MV-4-11 (cell line): ENCODE results near the gene ADARB2.
"Not testable (repeated sequence)": the region's sequence is repeated elsewhere in the genome, so short reads cannot be mapped to it uniquely, and the experiment has no call there.

Source experiments
- DNase-seq: peaks from one replicate; lab custom pipeline; 2025; lab: John Stamatoyannopoulos, UW

The ADARB2 gene

GRCh38 chr10:1642600-1643160 is 94.6 kb downstream of the ADARB2 start:
- no peak for DNase-seq

DNA sequence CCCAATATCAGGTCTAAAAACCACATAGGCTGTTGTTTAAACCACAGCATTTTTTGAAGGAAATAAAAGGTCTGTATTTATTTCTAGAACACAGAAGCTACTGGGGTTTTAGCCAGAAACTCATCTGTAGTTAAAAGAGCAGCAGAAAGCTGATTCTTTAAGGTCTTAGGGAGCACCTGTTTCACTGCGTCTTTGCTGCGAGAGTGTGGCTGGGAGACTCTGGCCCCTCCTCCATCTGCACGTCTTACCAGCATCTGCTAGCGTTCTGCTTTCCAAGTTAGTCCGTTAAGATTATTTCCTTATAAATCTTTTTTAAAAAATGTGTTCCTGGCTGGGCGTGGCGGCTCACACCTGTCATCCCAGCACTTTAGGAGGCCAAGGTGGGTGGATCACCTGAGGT is 95.9 kb downstream of the ADARB2 start:
- DNase-seq: no peak

DNA sequence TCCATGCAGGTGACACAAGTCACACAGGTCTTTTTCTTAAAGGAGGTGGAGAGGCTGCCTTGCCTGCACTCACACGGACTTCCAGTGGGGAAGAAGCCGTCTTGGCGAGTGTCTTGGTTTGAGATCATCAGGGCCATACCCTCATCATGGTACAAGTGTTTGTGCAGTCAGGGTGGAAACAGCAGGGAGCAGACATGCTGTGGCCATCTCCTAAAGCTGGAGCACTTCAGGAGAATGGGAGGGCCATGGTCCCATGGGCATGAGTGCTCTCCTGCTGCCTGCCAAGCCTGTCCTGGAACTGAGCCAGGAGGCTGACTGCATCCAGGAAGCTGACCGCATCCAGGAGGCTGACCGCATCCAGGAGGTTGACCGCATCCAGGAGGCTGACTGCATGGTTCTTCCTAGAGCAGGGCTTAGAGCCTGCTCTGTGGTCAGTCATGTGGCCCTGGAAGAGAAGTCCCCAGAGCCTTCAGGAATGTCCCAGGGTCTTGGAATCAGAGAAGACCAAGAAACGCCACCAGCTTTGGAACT is 98.4 kb downstream of the ADARB2 start:
- DNase-seq: no peak

- DNase-seq: no peak
Observed at GRCh38 chr10:1635340-1635739, 102.0 kb downstream of the ADARB2 start.

- DNase-seq: no peak
Observed at GRCh38 chr10:1634239-1634638, 103.1 kb downstream of the ADARB2 start.

DNA sequence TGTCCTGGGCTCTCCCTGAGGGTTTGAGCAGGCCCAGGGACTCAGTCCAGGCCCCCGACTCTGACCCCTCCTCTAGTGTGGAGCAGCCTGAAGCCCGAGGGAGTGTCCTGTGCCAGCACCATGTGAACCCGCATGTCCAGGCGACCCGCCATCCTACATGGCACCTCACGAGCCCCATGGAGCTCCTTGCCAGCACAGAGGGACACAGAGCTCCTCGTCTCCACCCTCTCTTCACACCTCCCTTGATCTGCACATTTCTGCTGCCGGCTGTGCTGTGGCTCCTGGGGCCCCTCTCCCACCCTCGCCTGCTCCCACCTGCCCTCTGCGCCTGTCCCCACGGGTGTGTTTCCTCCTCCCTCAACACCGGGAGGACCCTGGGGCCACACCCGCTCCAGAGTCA is 103.5 kb downstream of the ADARB2 start:
- DNase-seq: no peak

- DNase-seq: no peak
Observed at GRCh38 chr10:1632596-1632995, 104.7 kb downstream of the ADARB2 start.

DNA sequence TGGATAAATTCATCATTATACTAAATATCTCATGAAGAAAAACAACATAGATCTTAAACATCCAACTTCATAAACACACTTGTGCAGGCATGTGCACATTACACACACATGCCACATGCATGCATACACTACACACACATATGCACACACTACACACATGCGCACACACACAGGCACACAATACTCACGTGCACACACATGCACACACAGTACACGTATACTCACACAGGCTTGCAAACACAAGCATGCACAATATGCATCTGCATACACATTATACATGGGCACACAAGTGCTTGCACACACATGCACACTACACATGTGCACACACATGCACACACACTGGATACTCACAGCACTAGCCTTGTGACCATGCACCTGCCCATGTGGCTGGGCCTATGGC is 105.2 kb downstream of the ADARB2 start:
- no peak for DNase-seq

- no peak for DNase-seq
Observed at GRCh38 chr10:1631282-1631681, 106.0 kb downstream of the ADARB2 start.

GRCh38 chr10:1630304-1630703 is 107.0 kb downstream of the ADARB2 start:
- no peak for DNase-seq

DNA sequence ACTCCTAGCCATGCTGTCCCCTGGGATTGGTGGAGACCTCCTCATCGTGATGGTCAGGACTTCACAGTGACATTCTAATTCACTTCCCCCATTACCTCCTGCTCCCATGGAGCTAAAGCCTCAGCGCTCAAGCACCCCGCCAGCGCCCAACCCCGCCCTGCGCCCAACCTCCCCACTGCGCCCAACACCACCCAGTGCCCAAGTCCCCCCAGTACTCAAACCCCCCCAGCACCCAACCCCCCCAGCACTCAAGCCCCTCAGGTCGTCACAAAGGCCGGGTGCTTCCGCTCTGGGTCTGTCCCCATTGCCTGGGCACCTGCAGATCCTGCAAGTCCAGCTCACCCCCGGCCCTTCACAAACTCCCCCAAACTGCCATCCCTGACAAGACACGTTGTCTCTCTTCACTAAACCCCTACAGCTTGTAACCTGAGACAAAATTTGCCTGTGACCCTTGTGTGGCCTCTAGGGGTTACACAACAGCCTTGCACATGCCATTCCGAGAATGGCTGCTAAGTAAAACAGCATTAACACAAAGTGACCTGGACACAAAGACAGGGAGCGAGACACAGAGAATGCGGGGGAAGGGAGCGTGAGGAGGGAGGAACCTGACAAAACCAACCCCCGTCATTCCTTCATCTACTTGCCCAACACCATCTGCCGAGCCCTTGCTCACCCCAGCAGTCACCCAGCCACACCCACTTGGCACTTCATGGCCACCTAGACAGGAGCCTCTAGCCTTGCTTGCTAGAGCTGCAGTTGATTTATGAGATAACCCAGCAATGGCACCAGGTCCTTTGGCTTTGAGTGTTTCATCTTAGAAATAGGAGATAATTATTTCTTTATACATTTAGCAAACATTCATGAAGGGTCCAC is 107.8 kb downstream of the ADARB2 start:
- peak; percentile 2 for DNase-seq

DNA sequence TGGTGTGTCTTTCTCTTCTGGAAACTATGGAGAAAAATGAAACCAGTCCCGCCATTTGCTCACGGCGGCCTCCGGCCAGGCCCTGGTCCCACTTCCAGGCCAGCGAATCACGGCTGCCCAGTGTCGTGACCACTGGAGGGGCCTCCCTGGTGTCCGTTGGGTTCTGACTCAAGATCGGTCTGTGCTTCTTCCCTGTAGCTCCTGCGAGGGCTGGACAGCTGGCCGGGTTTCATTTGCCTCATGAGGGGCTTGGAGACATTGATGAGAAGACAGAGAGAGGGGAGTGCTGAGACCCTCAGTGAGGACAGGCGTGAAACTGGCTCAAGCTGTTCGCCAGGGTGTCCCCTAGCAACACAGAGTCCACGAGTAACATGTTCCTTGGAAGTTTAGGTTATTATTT is 108.6 kb downstream of the ADARB2 start:
- no peak for DNase-seq

DNA sequence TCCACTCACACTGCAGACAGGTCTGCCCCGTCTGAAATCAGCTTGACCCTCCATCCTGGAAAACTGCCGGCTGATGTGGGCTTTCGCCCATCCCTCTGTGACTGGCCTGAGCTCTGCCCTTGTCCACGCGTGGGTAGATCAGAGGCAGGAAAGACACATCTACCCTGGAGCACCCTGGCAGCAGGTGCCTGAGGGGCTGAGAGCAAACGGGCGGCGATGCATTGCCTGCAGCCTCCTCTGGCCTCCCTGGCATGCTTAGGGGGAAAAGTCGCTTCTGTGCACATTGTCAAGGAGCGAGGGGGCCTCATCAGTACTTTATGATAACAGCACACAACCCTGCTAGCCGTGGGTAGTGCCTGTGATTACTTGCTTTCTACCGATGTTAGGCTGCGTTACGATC is 109.4 kb downstream of the ADARB2 start:
- DNase-seq: no peak

DNA sequence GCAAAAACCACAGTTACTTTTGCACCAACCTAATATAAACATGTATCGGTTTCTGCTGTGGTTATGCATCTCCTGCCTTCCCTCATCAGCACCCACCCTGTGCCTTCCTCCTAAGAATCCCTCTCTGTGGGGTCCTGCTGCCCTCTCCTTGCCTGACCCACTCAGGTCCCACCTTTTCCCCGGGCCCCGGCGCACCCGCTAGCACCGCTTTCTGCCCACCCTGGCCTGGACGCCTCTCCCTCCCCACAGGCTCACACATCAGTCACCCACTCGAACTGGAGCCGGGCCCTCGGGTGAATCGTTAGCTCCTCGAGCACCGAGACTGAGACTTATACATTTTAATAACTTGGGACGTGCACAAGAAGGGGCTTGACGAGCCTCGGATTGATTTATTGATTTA is 110.5 kb downstream of the ADARB2 start:
- DNase-seq: no peak

GRCh38 chr10:1626410-1626809 is 110.9 kb downstream of the ADARB2 start:
- DNase-seq: no peak

DNA sequence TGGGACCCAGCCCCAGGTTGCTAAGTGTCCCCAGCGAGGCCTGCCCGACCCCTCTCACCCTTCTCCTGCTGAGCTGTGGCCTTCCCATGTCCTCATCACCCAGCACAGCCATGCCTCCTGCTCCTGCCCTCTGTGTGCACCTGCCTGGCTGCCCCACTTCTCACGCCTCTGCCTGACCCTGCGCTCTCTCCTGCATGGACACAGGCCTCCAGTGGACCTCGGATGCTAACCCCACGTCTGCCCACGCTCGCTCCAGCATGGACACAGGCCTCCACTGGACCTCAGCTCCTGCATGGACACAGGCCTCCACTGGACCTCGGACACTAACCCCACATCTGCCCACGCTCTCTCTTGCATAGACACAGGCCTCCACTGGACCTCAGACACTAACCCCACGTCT is 111.6 kb downstream of the ADARB2 start:
- no peak for DNase-seq

- DNase-seq: no peak
Observed at GRCh38 chr10:1625079-1625478, 112.2 kb downstream of the ADARB2 start.

- DNase-seq: no peak
Observed at GRCh38 chr10:1624240-1624639, 113.1 kb downstream of the ADARB2 start.

GRCh38 chr10:1620803-1621202 is 116.5 kb downstream of the ADARB2 start:
- no peak for DNase-seq

GRCh38 chr10:1617376-1618317 is 119.7 kb downstream of the ADARB2 start:
- DNase-seq: not testable (repeated sequence)

GRCh38 chr10:1616701-1617100 is 120.6 kb downstream of the ADARB2 start:
- DNase-seq: not testable (repeated sequence)

DNA sequence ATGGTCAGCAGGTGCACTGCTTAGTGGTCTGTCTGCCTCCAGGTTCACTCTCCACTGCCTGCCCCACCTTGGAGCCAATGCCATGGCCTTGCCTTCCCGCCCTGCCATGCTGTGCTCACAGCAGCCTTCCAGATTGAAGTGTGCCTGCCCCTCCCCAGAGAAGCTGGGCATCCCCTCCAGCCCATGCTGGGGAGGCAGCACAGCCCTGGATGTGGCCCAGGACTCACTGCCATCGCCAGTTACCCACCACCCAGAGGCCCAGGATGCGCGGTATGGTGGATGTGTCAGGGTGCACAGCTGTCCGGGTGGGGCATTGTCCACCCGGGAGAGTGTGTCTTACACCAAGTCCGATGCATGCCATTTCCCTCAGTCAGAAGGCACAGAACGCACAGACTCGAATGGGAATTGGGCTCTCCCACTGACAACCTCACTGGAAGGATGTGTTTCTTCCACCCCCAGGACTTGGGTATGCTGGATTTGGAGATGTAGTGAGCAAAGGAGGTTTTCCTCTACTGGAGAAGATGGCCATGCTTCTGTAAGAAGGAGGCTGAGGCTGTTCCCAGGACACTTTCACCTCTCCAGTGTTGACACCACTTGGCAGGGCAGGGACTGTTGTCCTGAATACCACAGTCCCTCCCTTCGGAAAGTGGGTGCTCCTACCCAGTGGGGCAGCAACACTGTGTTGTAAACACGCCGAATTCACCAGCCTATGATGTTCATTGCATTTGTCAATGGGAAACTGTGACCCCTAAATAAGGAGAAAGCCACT is 122.0 kb downstream of the ADARB2 start:
- DNase-seq: no peak
